ENCODE data around the gene SYT2. TPM values are rescaled to one million over a fixed set of nuclear protein-coding genes. Genes with fewer than 3 reads are reported as not detected.

SYT2 gene
- total and polyA plus RNA-seq, 9 of the 15 experiments (the other 6 are each of a cell fraction or from before 2014, with no cell fraction given): not detected

GRCh38 chr1:202654079-202654478 lies 56.2 kb downstream of the SYT2 start:
- no peak for FAIRE-seq
- BruUV-seq (replicated peaks): no TSS peak
- TF ChIP-seq CBFA2T2 (conservative IDR thresholded peaks at IDR 0.05) (peak; percentile 25), RAD51 (IDR thresholded peaks at IDR 0.05; ENCODE audit: borderline replicate concordance, low read depth) (peak; percentile 70), ZKSCAN3 (CRISPR knock-in tag; IDR thresholded peaks at IDR 0.05) (no peak), CTCFL (IDR thresholded peaks at IDR 0.05; ENCODE audit: borderline replicate concordance, insufficient read depth, low read depth, low read length, poor library complexity, severe bottlenecking) (no peak), DACH1 (IDR thresholded peaks at IDR 0.05; ENCODE audit: partially characterized antibody) (no peak), USF2 (CRISPR knock-in tag; IDR thresholded peaks at IDR 0.05) (peak; percentile 22; the same call in 1 of the 2 replicates), CUX1 (CRISPR knock-in tag; IDR thresholded peaks at IDR 0.05) (no peak), ZNF239 (CRISPR knock-in tag; IDR thresholded peaks at IDR 0.05) (no peak), TFE3 (CRISPR knock-in tag; IDR thresholded peaks at IDR 0.05) (peak; percentile 90), FOXK1 (CRISPR knock-in tag; IDR thresholded peaks at IDR 0.05; ENCODE audit: borderline replicate concordance) (no peak), ARID3A (IDR thresholded peaks at IDR 0.05; ENCODE audit: borderline replicate concordance, low read depth, low read length) (no peak)

More at GRCh38 chr1:202654079-202654478, 56.2 kb downstream of the SYT2 start:
- CTCF ChIA-PET (ENCODE audit: low intra/inter-chr PET ratio): no interaction called here
- H3K36me3 ChIP-seq (ENCODE audit: control insufficient read depth, insufficient read depth, low read length): no peaks in the 10 kb centered on the region
- no peaks in the 10 kb centered on the region for H3K9me3 ChIP-seq (replicated peaks; ENCODE audit: control insufficient read depth, insufficient read depth, low read depth, low read length)
- no peak overlapping the region for H3K4me2 ChIP-seq (ENCODE audit: insufficient read depth, low read length)
- H3K4me3 ChIP-seq: no peak overlapping the region
- H3K4me1 ChIP-seq (replicated peaks in 1 of 2; ENCODE audit: control insufficient read depth in 2 of 2, insufficient read depth in 2 of 2, low read length in 2 of 2): no peaks in the 10 kb centered on the region
- in situ Hi-C loops (cut with MboI): no loop called here
- no peaks in the 10 kb centered on the region for H3K9me1 ChIP-seq (ENCODE audit: control insufficient read depth, insufficient read depth, low read length)
- no peak overlapping the region for H2AFZ ChIP-seq (ENCODE audit: low read depth, low read length)
- H3K27ac ChIP-seq (ENCODE audit: extremely low read depth, low read depth, low read length): no peak overlapping the region
- H3K27me3 ChIP-seq (ENCODE audit: control insufficient read depth in 2 of 2, insufficient read depth in 2 of 2, low read length in 2 of 2): peaks cover 31 to 79% of the 10 kb centered on the region in 2 experiments; a peak in 4 of 5 replicates
- POLR2A ChIA-PET: interaction anchor here (0.6 to 1.2 kb wide), 3 partner anchors 11 to 332 kb away, joined by 3 read pairs; no protein-coding TSS in a partner anchor
- intact Hi-C loops (cut with micrococcal nuclease): no loop called here
- no peak overlapping the region for H3K9ac ChIP-seq (ENCODE audit: insufficient read depth in 1 of 2, low read depth in 2 of 2, low read length in 2 of 2)
- H4K20me1 ChIP-seq (replicated peaks; ENCODE audit: control insufficient read depth, insufficient read depth, low read length): peaks cover 30% of the 10 kb centered on the region
- WGBS (ENCODE audit: insufficient coverage, low coverage, missing lambda C conversion rate): 1% methylated on average over 6 of the region's 6 CpGs
- DNase-seq (ENCODE audit: extremely low read depth in 1 of 4, low spot score in 3 of 4) (no peak), ATAC-seq (no peak)
- no peaks in the 10 kb centered on the region for H3K79me2 ChIP-seq (ENCODE audit: control insufficient read depth, insufficient read depth, low read length)
